Endometrial microvascular endothelial cells (primary cell): ENCODE data around the gene EPHB1. TPM values are rescaled to one million over a fixed set of nuclear protein-coding genes. Genes with fewer than 3 reads are reported as not detected.

Experiments
- in situ Hi-C: cut with HindIII; loops from 2 replicates; pipeline ENCODE4 v1.10.0; 2017; ENCODE audit warnings: low sequenced_read_pairs, low pct_unique_long_range_greater_than_20kb; ENCODE audit errors: inconsistent ontology term
- total RNA-seq: library from RNA; depleted of rRNA; stranded (reverse); fragments of >200 nt; gene quantifications from one replicate; pipeline ENCODE4 v1.2.3, GENCODE V29; 2015; ENCODE audit errors: inconsistent ontology term

EPHB1 gene
- 0.37 TPM for total RNA-seq

- in situ Hi-C loops: no loop called here
These were observed at the start of gene EPHB1 for GRCh38 chr3:134794950-134795745. Gene EPHB1, plus strand, starts transcription at chr3:134795260.

- in situ Hi-C loops: no loop called here
These were observed 46.4 kb upstream of the EPHB1 start for GRCh38 chr3:134748698-134749097.

GRCh38 chr3:134749174-134749573, 45.9 kb upstream of the EPHB1 start:
- in situ Hi-C loops: no loop called here

- in situ Hi-C loops: no loop called here
These were observed 45.1 kb upstream of the EPHB1 start for GRCh38 chr3:134749802-134750553.

- in situ Hi-C loops: no loop called here
These were observed 43.2 kb upstream of the EPHB1 start for GRCh38 chr3:134751831-134752230.

GRCh38 chr3:134752761-134753461, 42.1 kb upstream of the EPHB1 start:
- in situ Hi-C loops: no loop called here

GRCh38 chr3:134753999-134754742, 40.9 kb upstream of the EPHB1 start:
- in situ Hi-C loops: no loop called here

GRCh38 chr3:134754768-134755559, 40.1 kb upstream of the EPHB1 start:
- in situ Hi-C loops: no loop called here

GRCh38 chr3:134755821-134756220, 39.2 kb upstream of the EPHB1 start:
- in situ Hi-C loops: no loop called here

- in situ Hi-C loops: no loop called here
These were observed 37.5 kb upstream of the EPHB1 start for GRCh38 chr3:134757549-134758069.

- in situ Hi-C loops: no loop called here
These were observed 33.8 kb upstream of the EPHB1 start for GRCh38 chr3:134761213-134761612.

- in situ Hi-C loops: no loop called here
These were observed 33.0 kb upstream of the EPHB1 start for GRCh38 chr3:134762016-134762415.

- in situ Hi-C loops: no loop called here
These were observed 29.6 kb upstream of the EPHB1 start for GRCh38 chr3:134765468-134765867.

GRCh38 chr3:134766290-134766689, 28.8 kb upstream of the EPHB1 start:
- in situ Hi-C loops: no loop called here

GRCh38 chr3:134768116-134768515, 26.9 kb upstream of the EPHB1 start:
- in situ Hi-C loops: no loop called here

GRCh38 chr3:134768837-134769236, 26.2 kb upstream of the EPHB1 start:
- in situ Hi-C loops: no loop called here

- in situ Hi-C loops: no loop called here
These were observed 25.7 kb upstream of the EPHB1 start for GRCh38 chr3:134769287-134769868.

- in situ Hi-C loops: no loop called here
These were observed 23.0 kb upstream of the EPHB1 start for GRCh38 chr3:134772011-134772410.
